ENCODE data around the gene TSHZ2.

The TSHZ2 gene, protein sequence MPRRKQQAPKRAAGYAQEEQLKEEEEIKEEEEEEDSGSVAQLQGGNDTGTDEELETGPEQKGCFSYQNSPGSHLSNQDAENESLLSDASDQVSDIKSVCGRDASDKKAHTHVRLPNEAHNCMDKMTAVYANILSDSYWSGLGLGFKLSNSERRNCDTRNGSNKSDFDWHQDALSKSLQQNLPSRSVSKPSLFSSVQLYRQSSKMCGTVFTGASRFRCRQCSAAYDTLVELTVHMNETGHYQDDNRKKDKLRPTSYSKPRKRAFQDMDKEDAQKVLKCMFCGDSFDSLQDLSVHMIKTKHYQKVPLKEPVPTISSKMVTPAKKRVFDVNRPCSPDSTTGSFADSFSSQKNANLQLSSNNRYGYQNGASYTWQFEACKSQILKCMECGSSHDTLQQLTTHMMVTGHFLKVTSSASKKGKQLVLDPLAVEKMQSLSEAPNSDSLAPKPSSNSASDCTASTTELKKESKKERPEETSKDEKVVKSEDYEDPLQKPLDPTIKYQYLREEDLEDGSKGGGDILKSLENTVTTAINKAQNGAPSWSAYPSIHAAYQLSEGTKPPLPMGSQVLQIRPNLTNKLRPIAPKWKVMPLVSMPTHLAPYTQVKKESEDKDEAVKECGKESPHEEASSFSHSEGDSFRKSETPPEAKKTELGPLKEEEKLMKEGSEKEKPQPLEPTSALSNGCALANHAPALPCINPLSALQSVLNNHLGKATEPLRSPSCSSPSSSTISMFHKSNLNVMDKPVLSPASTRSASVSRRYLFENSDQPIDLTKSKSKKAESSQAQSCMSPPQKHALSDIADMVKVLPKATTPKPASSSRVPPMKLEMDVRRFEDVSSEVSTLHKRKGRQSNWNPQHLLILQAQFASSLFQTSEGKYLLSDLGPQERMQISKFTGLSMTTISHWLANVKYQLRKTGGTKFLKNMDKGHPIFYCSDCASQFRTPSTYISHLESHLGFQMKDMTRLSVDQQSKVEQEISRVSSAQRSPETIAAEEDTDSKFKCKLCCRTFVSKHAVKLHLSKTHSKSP (N-terminal part only)

DNA sequence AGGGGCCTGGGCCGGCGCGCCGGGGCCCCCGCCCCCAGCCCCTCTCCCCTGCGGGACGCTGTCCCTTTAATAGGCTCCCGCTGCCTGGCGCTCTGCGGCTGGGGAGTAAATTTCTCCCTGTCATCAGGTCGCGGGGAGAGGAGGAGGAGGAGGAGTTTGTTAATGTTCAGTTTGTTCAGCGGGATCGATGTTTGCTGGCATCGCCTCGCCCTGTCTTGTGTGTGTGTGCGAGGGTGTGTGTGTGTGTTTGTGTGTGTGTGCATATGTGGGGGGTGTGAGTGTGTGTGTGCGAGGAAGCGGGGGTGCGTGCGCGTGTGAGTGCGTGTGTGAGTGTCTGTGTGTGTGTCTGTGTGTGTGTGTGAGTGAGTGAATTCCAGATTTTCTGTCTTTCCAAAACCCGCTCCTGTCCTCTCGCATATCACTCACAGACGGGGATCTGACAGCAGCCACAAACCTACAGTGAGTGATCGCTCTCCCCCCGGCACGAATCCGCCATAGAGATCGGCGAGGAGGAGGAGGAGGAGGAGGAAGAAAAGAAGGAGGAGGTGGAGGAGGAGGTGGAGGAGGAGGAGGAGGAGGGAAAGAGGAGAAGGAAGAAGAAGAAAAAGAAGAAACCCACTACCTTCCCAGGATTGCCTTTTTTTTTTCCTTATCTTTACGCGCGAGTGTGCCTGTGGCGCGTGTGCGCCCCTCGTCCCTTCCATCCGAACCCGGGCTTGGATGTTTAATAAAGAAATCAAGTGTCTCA is at the start of gene TSHZ2:
Gene TSHZ2 (plus strand): TSS at position 169 of the 748 bp plus-strand sequence. CDS start 936 bp downstream, outside the sequence.
- peak in 15 of 58 donors; percentile 1 to 35 (median 6) for DNase-seq

DNA sequence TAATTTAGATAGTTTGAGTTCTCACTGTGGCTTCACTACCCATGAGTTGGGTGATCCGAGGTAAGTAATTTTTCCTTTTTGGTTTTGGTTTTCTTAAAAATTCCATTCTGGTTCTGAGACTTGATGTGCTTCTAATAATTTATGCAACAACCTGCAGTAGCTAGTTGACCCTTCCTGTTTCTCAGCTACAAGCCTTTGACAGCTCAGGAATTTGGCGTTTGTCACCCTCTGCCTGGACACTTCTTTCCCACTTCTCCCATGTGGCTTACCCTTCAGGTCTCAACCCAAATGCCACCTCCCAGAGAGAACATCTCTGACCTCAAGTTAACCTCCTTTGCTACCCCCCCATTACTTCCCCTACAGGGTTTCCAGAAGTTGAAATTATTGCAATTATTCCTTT is 49.7 kb upstream of the TSHZ2 start:
- peak in 2 of 58 donors; percentile 1 to 20 for DNase-seq

DNA sequence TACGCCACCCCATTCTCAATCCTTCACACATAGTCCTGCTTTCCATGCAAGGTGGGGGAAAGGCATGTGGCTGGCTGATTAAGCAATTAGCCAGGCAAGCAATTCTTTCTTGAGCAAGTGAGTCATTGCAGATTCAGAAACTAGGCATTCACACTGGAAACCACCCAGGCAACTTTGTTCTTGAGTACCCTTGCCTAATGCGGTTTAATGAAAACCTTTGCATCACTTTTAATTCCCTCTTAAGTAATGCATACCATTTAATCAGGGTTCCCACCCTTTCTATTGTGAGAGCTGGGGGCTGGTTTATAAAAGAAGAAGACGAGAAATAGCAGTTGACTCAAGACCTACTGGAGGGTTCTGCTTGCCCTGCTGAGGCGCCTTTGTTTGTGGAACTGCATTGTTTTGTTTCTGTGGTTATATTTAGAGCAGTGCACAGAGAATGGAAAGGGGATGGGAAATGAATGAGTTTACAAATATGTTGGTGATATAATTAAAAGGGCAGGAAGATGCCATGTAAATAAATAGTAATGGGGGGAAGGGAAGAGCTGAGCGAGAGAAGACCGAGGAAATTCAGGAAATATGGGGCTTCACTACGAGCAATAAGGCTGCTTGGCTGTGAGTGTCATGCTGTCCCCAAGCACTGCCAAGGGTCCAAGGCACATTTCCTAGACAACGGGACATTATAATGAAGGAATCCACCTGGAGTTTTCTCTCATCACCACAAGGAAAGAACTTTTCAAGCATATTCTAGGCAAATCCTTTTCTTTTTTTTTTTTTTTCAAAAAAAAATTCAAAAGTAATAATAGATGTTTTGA is 48.8 kb upstream of the TSHZ2 start:
- DNase-seq, result peak in 2 of 58 donors; percentile 25 to 46

DNA sequence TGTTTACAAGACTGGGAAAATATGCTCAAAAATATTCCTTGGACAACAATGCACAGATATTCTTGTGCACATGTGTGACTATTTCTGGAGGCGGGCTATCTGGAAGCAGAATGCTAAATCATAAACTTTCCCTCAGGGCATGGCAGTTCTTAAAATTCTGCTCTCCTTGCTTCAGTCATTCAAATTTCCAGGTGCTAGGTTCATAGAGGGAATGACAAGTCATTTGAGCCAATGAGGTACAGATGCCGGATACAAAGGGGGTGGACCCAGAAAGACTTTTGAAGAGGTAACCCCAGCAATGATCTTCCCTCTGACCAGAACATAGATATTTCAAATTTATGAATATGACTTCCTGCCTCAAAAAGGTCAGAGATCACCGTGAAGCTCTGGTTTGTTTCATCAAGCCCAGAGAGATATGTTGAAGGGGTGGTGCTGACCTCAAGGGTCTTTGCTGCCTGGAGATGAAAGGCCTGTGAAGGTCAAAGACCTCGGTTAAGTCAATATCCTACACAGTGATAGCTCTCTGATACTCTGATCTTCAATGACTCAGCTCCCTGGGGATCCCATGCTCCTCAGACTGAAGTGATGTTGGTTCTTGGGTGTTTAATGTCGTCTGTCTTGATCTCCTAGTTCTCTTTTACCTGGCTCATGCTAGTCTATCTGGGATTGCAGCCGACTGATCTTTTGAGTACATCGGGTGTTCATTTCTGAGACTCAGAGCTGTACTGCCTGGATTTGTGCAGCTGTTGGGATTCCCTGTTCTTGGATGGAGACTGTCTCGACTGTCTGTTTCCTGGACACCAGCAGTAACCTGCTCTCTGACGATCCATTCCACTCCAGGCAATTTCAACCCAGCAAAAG is 47.5 kb upstream of the TSHZ2 start:
- DNase-seq, result no peak

DNA sequence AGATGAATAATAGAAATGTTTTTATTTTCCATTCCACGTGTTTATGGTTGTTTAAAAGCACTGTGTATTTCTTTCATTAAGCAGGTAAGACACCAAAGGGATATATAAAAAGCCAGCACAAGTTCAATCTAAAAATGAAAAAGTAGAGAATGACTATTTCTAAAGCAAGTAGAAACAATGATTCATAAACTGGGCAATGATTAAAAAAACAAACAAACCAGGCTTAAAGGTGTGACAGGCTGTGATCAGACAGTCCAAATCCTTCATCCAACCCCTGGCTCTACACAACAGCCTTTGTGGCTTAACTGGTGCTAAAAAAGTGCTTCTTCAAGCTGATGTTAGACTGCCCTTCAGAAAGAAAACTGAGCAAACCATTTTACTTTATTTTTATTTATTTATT is 45.7 kb upstream of the TSHZ2 start:
- DNase-seq, result no peak

DNA sequence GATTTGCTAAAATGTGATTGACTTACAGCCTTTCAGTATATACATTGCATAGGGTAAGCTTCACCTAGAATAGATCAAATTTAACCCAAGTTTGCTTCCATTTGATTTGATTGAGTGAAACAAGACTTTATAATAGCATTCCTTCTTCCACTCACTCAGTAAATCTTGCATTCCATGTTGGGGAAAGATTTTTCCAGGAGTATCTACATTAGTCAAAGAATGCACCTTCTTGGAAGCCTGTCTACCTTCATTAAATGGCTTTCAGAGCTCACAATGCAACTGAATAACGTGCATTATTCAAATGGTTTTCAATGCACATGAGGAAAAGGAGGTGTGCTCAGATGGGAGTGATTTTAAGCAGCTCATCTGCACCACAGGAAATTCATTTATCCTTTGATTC is 38.3 kb upstream of the TSHZ2 start:
- no peak for DNase-seq

DNA sequence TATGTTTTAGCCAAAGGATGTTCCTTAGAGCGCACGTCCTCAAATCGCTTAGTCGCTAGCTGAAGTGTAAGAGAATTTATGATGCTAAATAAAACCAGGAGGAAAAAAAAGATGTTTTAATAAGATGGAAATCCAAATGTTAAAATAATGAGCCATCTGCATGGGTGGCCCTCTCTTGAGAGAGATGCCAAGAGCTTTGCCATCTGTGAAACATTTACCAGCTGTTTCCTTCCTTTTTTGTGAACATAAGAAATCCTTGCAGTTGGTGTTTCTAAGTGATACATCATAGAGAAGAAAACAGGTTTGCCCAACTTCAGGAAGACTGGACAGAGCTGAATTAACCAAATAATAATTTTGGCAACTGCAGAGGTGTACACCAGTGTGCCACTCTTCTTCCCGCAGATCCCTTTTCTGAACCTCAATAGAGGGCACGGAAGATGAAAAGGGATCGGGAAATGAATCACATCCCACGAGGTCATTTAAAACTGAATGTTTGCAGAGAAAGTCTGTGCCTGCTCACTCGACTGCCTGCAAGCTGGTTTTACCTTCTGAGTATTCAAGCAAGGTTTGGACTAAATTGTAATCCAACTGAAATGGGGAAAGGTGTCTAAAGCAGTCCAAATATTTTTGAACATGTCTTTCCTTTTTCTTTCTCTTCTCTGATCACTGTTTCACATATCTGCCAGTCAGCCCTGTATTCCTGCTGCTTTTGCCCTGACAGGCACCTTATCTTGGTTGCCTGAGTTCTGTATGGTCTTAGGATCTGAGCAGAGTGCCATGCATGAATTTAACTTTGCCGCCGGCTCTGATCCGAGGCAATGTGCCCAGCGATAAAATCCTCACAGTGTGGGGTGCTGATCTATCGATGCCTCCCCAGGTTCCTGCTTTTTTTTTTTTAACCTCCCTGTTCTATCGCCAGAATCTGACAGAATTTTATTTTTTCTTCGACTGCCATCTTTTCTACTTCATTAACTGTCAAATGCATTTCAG is 35.5 kb upstream of the TSHZ2 start:
- DNase-seq, result peak in 6 of 58 donors; percentile 20 to 52 (median 34)

DNA sequence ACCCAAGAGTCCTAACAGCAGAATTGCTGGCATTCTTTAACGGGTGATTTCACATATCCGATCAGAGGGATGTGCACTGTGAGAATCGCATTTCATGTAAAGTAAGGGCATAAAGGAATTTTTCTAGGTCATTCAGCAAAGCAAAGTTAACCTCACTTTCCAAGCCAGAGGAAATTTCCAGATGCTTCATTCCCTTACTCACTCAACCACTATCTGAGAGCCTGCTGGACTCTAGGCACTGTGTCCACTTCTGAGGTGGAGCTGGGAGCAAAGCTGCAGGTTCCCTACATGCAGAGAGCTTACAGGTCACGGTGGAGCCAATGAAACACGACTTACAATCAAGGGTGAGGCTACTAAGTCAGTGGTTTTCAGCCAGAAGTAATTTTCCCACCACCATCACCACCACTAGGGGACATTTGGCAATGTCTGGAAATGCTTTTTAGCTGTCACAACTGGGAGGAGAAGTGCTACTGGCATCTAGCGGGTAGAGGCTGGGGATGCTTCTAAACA is 34.5 kb upstream of the TSHZ2 start:
- no peak for DNase-seq

DNA sequence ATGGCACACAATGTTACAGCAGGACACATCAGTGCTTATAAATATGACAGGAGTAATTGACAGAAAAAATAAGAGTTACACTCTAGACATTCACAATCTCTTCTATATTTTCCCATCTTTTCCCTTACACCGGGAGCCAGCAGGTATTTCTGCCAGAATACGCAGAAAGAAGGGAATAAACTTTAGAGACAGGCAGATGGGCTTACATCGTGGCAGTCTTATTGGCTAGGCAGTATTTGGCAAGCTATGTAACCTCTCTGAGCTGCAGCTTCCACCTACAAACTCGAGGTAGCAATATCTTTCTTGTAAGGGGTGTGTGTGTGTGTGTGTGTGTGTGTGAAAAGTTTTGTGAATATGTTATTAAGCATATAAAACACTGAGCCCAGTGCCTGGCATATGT is 33.0 kb upstream of the TSHZ2 start:
- DNase-seq, result no peak

DNA sequence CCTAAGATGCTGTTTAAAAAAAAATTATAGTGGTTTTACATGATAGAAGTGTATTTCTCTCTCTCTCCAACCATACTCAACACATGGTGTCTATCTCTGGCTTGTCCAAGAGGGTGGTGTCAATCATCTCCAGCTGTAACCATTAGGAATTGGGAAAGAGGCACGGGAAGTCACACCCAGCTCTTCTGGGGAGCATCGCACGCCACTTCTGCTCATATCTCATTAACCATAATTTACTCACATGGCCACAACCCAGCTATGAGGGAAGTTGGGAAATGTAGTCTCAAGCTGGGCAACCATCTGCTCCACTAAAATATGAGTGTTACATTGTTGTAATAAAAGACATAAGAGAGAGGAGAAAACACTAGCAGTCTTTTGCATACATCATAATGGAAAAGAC is 30.4 kb upstream of the TSHZ2 start:
- no peak for DNase-seq

DNA sequence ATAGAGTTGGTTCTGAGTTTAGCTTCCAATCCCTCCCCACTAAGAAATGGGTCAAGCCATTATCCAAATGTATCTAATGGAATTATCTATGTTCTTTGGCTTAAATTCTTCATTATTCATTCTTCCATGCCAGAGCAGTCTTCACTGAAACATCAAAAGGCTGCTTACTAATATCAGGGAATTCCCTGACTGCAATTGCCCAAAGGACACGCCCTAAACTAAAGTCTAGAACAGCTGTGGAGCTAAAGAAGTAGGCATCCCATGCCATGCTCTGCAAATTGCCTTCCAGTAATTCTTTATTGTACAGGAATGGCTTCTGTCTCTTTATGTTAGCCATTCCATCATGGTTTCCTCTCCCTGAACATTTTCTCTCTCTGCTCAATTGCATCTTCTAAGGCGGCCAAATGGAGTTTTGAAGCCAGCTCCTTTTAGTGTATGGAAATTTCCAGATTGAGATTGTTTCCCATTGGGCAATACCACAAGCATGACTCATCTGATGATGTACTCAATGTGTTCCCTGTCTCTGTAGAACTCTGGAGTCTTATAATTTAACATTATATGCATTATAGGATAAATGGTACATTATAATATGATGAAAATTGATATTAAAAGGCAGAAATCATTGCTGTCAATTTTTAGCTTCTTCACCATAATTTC is 28.8 kb upstream of the TSHZ2 start:
- no peak for DNase-seq

DNA sequence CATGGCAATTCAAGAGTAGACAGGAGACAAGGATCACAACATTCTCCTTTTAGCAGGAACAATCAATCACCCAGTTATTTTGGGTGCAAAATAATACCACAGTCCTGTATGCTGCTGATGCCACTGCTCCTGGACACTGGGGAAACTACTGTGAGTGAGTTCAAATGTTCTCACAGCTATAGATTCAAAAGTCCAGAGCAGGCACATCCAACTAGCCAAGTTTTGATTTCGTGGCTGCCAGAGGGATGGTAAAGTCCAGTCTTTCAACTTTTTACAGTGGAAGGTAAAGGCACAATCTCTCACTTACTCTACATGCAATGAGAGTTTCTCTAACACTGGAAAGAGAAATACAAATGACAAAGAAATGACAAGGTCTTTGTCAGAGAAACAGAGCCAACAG is 26.9 kb upstream of the TSHZ2 start:
- DNase-seq, result no peak

DNA sequence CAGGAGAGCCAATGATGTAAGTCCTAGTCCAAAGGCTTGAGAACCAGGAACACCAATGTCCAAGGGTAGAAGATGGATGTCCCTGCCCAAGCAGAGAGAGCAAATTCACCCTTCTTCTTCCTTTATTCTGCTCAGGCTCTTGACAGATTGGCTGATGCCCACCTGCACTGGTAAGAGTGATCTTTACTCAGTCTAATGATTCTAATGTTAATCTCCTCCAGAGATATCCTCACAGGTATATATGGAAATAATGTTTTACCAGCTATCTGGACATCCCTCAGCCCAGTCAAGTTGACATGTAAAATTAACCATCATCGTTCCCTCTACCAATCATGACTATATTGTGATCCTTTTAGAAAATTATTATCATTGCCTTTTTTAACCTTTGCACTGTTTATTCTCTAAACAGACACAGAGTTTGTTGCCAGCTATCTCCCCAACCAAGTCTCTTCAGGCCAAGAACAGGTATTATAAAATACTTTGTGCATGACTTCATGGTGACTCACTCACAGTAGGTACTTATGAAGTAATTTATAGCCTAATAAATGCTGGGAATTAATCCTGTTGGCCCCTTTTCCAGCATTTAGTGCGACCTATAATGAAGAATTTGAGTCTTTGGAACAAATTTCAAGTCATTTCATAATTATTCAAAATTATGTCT is 26.2 kb upstream of the TSHZ2 start:
- DNase-seq, result no peak

DNA sequence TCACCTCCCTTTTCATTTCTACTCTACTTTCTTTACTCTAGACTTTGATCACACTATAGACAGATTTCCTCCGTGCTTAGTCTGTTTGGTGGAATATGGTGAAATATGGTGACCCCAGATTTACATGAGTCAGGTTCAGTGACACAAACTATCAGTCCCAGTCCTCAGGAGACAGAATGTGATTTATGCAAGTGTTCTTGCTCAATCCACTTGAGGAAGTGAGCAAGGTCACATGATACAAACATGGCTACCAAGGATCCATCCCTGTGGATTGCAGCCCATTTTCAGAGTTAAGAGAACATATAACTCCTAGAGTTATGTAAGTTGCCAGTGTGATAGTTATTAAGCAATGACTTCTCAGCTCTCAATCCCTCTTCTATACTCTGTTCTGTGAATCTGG is 23.7 kb upstream of the TSHZ2 start:
- DNase-seq, result no peak

DNA sequence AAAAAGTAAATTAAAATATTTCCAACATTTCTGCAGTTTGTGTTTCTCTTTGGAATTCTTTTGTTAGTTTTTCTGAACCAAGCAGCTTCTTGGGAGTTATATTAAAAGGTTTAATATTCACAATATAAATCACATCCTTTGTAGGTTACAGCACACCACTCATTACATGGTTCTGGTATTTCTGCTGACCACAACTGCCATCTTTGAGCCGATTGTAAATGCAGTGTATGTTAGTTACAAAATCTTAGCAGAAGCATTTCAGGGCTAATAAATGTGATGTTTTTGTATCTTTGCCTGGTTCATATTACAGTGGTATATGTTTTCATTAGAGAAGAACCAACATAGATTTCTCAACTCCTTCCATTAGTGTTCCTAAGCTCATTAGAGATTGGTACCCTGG is 19.1 kb upstream of the TSHZ2 start:
- no peak for DNase-seq

DNA sequence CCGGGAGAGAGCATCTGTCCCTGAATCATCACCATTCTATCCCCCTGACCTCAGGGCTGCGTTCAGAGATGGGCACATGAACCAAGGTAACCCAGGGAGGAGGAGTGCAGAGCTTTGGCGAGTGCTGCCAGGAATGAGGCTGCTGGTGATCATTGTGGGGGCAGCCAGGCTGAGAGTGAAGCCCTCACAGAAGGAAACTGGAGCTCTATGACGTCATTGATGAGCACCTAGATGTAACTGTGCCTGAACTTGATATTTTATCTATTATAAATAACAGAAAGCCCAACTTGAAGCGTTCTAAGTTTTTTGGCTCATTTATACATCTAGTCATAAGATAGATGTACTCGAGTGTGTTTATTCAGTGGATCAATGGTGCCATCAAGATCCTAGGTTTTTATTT is 17.3 kb upstream of the TSHZ2 start:
- DNase-seq, result no peak

DNA sequence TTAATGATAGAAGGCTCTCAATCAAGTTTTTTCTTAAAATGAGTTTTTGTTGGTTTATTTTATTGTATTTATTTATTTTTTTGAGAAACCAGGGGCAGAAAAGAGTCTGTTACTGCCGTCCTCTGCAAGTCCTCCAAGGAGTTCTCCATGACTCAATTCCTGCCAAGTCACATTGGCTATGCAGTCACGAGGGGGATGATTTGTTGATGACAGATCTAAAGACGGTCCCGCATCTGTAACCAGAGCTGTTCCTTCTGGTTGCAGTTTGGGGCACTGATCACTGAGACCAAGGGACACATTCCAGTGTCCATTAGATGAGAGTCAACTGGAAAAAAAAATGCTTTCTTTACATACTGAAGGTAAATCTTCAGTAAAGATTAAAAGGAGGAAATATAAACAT is 13.9 kb upstream of the TSHZ2 start:
- DNase-seq, result no peak

Data from anterior cingulate cortex (tissue), 58 donors.